KBM-7 (cell line): Measurements from ENCODE around the gene KRT3.

ENCODE experiments used
- DNase-seq: peaks from one replicate; pipeline ENCODE4 v3.0.0-alpha.2; 2015
- in situ Hi-C: fragments of 300-500 bp; cut with MboI; formaldehyde crosslinking; loops from 2 replicates; pipeline ENCODE4 v1.14.3; 2020; ENCODE audit warnings: low sequenced_read_pairs, low pct_unique_long_range_greater_than_20kb, mixed read lengths

KRT3 gene

DNA sequence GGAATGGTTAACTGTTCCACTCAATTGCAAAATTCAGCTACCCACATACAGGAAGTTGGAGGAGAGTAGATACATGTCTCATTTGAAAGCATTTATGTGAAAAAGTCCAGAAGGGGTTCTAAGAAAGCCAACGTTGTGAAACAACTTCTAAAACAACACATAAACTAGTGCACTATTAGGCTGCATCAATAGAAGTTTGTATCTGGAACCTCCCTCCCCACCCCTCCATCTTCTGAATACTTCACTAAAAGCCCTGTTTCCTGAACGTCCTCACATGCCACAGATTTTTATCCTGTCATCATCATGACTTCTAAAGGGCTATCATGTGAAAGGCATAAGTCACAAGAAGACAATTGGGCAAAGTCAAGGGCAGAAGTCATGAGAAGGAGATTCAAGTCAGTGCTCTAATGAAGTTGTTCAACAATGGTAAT, 32.7 kb upstream of the KRT3 start:
- in situ Hi-C loops, result no loop called here
- no peak for DNase-seq

DNA sequence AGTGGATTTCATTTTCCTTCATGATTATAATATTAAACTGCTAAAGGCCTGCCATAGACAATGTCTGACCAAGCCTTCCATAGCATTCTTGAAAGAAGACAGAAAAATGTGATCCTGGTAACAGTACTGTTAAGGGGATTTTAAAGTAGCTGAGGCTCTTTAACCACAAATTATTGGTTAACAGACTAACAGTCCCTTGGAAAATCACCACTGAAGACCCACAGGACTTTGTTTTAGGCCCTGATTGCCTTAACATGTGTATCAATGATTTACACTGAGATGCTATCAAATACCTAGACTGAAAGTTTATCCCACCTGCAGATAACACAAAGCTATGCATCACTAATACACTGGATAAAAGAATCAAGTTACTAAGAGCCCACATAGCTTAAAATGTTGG, 32.2 kb upstream of the KRT3 start:
- in situ Hi-C loops, result no loop called here
- DNase-seq, result no peak

DNA sequence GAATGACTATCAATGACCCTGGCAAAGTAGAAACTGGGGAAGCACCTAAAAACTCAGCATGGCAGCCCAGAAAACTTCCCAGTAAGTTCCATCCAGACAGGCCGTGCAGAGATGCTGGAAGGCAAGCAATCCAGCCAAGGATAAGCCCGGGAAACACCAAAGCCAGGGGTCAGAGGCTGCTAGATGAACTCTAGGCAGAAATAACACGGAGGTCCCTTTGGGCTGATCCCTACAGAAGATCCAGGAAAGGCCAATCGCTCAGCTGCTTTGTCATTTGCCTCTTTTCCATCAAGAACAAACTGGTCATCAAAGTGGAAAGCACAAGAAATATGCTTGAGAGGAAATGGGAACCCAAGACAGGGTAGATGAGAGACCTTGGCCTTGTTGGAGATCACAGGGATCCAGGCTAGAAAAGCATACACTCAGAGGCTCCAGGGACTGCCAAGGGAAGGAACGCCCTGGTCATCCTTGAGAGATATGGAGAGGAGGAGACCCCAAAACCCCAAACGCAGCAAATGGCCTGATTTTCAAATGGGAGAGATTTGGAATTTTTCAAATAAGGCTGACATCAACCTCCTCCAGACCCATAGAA, 31.7 kb upstream of the KRT3 start:
- in situ Hi-C loops, result no loop called here
- no peak for DNase-seq

DNA sequence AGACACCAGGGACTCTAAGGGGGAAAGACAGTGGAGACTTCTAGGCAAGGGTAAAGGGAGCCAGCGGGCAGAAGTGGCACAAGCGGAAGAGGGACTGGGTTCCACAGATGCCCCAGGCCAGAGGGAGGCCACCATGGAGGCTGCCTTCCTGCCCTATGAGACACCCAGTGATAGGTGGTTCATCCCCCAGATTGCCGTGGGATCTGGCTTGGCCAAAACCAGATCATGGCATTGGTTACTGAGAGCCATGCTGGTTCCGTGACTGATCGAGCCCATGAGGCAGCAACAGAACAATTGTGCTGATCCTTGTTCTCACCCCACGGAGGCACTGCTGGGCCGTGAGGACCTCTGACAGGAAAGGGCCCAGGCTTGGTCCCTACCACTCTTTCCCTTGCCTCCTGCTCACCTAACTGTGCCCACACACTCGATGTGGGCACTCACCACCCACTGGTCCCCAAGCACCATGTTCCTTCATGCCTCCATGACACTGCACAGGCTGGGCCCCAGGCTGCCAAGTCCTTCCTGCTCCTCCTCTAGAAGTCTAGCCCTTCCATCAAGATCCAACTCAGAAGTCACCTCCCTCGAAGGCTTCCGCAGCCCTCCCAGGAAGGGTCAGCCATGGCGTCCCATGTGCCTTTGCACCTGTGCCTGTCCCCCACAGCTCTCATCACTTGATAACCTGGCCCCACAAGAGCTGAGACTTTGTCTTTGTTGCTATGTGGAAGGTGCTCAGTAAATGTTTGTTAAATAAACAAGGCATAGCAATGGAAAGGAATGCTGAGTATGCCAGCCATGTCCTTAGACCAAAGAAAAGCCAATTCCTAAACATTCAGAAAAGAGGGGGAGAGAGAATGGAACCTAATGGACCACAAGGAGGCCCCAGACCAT, 30.9 kb upstream of the KRT3 start:
- in situ Hi-C loops, result no loop called here
- DNase-seq, result no peak

DNA sequence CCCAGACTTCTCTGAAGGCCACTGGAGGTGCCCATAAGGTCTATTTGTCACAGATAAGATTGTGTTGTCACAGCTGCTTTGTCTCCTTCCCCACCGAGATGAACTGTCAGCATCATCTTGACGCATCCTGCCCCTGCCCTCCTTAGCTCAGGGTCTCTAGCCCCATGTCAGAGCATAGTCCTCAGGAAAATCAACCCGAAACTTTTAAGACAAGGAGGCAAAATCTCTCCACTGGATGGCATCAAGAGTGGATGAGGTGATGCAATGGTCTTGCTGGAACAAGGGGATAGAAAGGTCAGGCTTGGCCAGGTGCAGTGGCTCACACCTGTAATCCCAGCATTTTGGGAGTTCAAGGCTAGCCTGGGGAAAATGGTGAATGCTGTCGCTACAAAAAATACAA, 30.0 kb upstream of the KRT3 start:
- DNase-seq, result no peak
- in situ Hi-C loops, result no loop called here

DNA sequence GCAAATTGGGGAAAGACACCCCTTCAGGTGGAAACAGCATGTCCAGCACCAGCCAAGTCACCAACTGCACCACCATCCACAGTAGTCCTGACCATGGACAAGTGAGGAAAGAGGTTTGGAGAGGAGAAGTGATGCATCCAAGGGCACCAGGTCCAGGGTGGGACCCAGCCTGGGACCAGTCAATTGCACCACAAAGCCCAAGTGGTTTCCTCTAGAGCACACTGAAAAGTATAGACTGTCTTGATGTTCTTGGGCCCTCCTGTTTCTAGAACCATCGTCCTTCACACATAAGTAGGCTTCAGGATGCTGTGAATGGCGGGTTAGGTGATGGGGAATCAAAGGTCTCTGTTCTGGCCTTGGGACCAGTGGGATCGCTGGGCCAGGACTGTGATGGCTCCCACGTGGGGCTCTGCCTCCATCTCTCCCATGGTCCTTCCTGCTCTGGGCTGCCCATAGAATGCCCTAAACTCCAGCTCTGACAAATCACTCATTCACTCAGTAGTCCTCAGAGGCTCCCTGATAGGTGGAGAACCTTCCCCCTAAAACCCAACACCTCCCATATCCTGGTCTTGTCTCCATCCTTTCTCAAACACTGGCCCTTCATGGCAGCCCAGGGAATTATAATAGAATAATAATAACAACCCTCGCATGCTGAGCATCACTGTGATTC, 29.0 kb upstream of the KRT3 start:
- in situ Hi-C loops, result no loop called here

DNA sequence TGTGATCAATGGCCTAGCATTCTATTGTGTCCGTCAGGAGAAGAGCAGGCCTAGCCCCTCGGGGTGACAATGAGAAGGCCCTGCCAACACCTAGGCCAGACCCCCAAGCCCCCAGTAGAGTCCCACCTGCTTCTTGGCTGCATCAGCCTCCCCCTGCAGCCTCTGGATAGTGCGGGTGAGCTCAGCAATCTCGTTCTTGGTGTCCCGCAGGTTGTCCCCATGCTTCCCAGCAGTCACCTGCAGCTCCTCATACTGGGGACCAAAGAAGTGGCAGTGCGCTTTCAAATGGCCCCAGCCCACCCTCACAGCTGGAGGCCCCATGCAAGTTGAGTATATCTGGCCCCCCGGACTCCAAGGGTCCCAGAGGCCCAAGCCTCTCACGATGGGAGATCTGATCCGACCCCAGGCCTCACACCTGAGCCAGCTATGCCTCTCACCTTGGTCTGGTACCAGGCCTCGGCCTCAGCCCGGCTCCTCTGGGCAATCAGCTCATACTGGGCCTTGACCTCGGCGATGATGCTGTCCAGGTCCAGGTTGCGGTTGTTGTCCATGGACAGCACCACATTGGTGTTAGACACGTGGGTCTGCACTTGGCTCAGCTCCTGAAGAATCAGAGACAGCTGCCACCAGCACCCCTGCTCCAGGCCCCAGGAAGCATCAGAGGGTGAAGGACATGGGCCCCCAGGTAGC, 28.0 kb upstream of the KRT3 start:
- no peak for DNase-seq
- in situ Hi-C loops, result no loop called here

More for the DNA sequence above, 29.0 kb upstream of the KRT3 start:
- DNase-seq, result no peak

DNA sequence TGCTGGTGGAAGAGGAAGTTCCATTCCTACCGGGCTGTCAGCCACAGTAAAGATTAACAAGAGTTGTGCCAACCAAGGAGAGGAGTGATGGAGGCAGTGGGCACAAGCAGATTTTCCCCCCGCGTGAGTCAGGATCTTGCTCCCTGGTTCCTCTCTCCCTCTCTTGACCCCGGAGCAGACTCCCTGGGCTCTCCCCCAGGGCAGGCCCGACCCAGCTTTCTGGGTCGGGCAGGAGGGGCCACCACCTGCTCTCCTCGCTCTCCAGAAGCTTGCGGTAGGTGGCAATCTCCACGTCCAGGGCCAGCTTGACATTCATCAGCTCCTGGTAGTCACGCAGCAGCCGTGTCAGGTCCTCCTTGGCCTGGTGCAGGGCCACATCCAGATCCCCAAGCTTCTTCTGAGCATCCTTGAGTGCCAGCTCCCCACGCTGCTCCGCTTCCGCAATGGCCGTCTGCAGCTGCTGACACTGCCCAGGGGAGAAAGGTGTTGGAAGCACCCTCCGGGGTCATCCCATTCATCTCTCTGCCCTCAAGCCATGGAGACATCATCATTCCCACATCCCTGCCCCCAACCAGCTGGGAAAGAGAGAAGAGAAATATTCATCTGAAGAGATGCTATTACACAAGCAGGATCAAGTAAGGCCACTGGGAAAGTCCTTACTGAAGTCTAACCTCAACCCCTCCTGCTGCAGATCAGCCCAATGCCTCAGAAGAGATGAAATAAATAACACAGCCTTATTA, 27.0 kb upstream of the KRT3 start:
- in situ Hi-C loops, result no loop called here
- no peak for DNase-seq

DNA sequence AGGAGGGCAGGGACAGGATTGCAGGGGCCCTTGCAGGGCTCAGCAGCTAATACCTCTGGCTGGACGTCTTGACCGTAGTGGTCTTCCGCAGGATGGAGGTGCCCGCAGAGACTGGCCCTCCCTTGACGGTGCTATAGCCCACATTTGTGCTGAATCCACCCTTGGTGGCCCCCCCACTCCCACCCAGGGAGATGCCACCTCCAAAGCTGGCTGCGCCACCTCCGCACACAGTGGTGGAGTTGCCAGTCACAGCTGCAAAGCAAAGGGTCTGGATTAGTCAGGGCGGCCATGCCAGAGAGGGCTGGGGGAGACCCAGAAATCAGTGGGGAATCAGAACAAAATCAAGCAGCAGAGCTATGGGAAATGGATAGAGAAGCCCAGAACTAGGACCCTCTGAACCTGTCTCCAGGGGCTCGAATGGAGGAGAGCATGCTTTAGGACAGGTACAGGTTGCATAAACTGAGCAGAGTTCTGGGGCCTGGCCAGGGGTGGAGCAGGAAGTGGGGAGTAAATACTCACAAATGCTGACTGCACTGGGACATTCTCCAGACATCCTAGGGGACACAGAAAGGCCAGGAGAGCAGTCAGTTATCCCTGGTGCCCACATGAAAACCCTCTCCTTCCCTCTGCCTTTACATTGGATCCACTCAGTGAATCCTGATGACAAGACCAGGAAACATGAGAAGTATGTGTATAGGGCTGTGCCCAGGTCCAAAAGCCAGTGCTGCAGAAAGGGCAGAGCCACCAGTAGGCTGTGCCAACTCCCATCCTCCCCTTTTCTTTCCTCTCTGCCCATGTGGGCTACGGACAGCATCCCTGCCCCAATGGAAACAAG, 26.1 kb upstream of the KRT3 start:
- DNase-seq, result no peak
- in situ Hi-C loops, result no loop called here

DNA sequence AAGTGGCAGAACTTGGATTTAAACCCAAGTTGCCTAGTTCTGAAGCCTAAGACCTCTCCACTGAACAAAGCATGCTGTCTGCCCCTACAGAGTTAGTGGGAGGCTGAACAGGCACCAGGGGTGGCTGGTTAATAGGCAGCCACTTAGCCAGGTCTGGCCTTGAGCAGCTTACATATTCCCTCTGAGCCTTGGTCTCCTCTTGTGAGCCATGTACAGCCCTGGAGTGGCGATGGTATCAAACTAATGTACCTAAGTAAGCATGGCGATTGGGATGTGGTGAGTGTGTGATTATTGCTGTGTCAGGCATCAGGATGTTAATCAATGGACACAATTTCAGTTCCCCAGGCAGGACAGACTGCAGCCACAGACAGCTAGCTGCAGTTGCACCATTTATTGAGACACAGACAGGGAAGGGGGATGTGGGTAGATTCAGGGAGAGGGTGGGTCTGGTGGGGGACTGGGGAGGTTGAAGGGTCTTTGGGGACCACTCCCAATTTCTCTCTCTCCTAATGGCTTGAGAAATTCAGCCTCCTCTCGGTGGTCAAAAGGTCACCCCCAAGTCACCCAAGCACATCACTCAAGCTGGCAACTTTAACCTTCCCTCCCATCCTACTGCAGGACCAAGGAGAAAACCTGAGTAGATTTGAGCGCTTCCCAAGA, 25.3 kb upstream of the KRT3 start:
- DNase-seq, result no peak
- in situ Hi-C loops, result no loop called here

DNA sequence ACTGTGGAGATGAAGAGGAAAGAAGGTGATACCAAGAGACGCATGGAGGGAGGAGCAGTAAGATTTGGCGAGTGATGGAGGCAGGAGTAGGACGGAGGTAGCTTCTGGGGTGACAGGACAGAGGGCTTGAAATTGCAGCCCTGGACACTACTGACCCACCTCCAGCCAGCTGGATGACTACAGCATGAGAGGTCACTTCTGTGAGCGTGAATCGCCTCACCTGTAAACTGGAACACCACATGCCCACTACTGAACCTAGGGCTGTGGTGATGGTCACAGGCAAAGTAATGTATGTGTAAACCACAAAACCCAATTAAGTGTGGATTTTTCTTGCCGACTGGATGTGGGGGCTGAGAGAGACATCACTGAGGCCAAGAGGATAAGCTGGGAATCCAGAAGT, 24.6 kb upstream of the KRT3 start:
- no peak for DNase-seq
- in situ Hi-C loops, result no loop called here

DNA sequence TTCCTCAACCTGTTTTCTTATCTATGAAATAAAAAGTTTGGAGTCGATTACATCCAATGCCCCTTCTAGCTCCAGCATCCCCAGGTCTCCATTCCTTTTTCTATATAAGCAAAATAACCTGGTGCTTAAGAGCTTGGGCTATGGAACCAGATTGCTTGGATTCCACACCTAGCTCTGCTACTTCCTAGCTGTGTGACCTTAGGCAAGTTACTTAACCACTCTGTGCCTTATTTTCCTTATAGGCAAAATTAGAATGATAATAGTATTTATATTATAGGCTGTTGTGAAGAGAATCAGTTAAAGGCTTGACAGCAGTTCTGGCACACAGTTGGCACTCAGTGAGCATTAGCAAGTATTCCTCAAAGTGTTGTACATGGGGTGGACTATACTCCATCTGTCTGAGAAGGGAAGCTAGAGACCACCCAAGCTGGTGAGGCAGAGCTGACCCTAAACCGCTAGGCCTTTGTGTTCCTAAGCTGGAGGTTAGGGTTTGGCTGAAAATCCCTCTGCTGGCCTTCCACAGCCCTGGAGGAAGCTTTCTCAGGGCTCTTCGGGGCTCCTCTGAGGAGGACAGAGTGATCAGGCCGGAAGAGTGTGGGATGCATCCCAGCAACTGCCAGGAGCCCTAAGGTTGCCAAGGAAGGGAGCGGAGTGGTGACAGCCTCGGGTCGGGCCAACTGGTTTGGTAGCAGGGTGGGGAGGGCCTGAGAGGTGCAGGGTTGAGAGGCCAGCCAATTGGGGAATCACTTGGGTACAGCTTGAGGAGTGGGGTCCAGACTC, 24.0 kb upstream of the KRT3 start:
- in situ Hi-C loops, result no loop called here
- DNase-seq, result no peak

DNA sequence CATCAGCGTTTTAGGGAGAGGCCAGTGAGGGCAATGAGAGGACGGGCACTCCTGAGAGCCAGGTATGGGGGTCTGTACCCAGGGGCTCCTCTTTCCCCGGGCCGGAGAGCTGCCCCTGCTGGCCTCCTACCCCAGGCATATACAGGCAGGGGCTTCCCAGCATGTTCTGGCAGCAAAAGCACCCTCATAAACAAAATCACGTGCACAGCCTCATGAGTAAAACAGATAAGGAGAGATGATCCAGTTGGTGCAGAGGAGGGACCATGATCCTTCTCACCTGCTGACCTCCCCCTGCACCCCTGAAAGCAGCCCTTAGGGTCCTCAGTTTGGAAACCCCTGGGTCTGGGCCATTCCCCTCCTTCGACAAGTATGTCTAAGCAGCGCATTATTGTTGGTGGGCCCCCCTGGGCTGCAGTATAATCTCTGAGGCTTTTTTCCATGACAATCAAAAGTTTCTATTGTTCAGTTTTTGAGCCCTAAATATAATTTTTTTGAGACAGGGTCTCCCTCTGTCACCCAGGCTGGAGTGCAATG, 23.0 kb upstream of the KRT3 start:
- in situ Hi-C loops, result no loop called here
- DNase-seq, result no peak

DNA sequence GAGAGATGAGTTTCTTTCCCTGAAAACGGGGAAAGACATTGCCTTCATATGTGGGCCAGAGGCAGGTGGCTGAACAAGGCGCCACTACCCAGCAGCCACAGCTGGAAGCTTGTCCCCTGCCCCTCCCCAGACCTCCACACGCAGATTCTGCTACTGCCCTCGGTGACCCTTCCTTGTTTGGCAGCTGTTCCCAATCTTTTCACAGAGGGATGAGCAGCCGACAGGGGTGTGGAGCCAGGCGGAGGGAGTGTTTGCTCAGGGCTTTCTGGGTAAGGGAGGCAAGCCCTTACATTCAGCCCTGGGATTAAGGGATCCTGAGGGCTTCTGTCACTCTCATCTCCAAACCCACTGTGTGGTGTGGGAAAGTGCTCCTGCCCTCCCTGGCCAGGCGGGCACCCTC, 22.5 kb upstream of the KRT3 start:
- no peak for DNase-seq
- in situ Hi-C loops, result no loop called here

DNA sequence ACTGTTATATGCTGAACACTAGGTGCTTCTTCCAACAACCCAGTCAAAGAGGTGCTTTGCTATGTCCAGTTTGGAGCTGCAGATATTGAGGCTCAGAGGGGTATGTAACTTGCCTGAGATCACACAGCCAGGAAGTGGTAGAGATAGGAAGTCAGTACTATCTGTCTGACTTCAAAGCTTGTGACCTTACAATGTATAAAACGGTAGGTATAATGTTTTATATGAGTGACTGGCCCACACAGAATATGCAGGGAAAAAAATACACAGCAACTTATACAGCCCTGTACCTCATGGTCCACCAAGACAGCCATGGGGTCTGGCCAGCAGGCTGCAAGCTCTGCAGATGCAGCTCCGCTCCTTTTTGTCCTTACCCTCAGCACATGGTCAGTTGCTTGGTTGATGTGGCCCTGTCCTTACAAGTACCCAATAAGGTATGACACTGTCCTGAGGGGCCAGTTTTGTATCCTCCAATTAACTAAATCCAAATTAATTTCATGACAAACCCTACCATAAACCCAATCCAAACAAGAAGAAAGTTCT, 21.9 kb upstream of the KRT3 start:
- in situ Hi-C loops, result no loop called here
- DNase-seq, result no peak

DNA sequence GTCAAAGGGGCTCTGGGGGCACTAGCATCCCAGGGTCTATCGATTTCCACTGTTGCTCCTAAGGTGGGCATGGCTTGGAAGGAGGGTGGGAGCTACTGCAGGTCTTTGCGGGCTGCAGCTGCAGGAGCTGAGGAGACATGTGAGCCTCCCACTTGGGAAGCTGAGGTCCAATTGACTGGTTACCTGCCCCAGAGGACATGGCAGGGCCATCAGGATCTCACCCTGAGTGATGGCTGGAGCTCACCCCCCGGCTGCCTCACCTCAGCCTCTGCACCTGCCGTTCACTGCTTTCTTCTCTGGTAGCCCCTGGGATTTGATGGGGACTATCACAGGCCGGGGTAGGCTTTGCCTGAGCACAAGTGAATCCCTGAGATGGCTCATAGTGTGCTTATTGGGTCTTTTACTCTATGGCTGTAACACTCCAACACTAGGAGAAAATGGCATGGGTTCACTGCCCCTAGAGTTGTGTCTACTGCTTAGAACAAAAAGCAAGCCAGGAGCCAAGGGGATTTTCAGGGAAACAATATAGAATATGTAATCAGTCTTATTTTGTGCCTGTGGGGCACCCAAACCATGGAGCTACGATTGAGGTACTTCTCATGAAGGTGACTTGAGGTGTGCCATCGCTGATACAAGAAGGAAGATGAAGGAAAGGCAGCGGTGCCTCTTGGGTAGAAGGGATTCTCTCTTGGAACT, 21.2 kb upstream of the KRT3 start:
- in situ Hi-C loops, result no loop called here
- no peak for DNase-seq
